Stimulated activated CD4-positive, alpha-beta T cell treated with anti-CD3 and anti-CD28 coated beads, Interleukin-15, amount 100 ng/mL, for 48 hours (primary cell): Measurements from ENCODE around the gene SLC35D1.
"Not testable (repeated sequence)": the region's sequence is repeated elsewhere in the genome, so short reads cannot be mapped to it uniquely, and the experiment has no call there.

Source experiments
- DNase-seq, 2 donors: peaks; one replicate each; pipeline ENCODE4 v3.0.0-alpha.2; 2020; ENCODE audit warnings: low read depth in 2 of 2

Gene SLC35D1

DNA sequence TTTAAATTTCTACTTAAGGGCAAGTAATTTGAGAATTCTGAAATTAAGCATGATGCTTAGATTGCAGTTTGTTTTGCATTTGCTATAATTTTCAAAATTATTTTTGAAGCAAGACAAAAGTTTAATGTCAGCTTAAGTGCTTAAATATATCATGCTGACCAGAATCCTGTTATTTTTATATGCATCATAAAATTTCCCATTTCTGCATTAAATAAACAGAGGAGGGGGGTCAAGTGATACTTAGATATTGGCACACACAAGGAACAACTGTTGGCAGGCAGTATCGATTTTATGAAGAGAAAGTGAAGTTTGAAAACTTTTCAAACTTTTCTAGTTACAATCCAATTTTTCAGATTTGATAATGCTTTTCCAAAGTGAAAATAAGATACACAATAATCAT lies 68.1 kb downstream of the SLC35D1 start:
- DNase-seq: no peak

DNA sequence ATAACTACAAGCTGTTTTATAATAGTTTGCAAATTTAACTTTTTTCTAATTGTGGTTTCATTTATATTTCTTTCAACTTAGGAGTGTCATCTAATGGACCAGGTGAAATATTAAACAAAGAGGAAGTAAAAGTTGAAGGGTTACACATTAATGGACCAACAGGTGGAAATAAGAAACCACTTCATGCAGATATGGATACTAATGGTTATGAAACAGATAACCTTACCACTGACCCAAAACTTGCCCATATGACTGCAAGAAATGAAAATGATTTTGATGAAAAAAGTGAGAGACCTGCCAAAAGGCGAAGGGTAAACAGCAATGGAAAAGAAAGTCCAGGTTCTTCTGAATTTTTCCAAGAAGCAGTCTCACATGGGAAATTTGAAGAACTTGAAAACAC lies 69.5 kb downstream of the SLC35D1 start:
- DNase-seq: no peak

DNA sequence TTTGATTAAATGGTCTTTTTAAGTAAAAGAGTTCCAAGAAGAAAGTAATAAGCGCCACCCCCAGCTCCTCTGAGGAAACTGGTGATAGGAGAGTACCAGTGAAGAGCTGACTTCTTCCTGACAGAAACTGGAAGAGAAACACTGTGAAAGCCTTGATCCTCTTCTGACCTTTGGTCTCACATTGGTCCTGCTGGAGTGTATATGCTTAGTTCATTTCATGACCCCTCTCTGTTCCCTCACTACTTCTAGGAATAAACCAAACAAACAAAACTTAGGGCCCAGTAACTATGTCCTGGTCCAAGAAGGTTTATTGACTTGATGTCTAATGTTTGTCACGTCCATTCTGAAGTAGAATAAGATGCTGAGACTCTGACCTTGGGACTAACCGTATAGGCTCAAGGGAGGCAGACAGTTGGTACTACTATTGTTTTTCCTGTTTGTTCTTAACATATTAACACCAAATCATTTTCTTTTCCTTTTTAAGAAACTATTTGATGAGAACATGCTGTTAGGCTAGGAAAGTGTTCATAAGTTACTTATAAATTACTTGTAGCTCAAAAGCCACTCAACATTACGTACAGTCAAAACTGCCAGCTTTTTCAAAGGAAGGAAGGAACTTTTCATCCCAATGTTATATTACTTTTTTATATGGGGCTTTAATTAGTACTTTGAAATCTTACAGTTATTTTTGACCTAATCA lies 71.2 kb downstream of the SLC35D1 start:
- no peak for DNase-seq

DNA sequence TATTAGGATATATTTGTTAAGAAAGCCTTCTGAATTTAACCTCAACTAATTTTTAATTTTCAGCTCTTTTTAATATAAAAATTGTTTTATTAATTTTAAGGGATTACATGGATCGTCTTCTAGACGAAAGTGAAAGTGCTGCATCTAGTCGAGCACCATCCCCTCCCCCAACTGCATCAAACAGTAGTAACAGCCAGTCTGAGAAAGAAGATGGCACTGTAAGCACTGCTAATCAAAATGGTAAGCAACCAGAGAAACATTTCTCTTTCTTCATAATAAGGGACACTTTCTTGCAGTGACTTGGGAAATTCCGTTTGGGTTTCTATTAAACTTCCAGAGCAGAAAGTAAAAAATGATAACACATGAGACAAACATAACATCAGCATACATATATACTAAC lies 72.3 kb downstream of the SLC35D1 start:
- DNase-seq: no peak

DNA sequence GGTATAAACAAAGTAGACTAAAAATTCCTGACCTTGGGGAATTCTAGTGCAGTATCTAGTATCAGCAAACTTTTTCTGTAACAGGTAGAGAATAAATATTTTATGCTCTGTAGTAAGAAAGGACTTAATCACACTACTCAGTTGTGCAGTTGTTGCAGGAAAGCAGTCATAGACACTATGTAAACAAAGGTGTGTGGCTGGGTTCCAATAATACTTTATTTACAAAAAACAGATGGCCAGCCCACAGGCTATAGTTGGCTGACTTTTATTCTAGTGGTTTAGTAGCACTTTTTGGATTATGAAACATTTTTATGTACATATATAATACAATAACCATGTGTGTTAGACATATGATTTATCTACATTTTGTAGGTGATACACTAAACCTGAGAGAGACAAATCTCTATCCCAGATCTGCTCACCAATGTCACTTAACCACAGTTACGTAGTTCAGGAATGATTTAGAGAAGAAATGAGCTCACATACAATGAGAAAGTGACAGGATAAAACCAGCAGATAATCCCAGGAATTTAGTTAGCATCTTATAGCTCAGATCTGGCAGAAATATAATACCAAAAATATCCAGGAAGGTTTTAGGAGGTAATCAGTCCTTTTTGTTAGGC lies 73.1 kb downstream of the SLC35D1 start:
- DNase-seq: no peak

DNA sequence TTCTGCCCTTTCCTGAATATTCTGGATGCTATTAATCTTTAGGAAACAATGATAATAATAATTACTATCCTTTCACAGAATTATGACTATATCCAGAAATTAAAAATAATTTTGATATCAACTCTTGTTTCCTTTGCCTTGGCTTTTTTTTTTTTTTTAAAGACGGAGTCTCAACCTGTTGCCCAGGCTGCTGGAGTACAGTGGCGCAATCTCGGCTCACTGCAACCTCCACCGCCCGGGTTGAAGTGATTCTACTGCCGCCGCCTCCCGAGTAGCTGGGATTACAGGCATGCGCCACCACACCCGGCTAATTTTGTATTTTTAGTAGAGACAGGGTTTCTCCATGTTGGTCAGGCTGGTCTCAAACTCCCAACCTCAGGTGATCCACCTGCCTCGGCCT lies 74.3 kb downstream of the SLC35D1 start:
- not testable (repeated sequence) for DNase-seq

DNA sequence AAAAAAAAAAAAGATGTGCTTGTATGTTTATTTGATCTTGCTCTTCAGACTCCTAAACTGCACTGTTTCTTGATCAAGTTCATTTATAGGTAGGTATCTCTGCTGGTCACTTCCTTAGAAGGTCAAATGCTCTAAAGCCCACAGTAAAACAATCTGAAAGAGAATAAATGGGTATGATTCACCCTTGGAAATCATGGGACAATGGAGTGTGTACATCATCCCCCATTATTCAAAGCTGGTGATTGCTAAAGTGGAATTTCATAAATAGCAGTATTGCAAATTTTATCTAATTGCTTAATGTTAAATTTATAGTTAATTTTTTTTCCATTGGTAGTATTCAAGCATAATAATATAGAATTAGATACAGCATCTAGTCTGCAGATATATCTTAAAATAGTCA lies 75.7 kb downstream of the SLC35D1 start:
- DNase-seq: no peak

DNA sequence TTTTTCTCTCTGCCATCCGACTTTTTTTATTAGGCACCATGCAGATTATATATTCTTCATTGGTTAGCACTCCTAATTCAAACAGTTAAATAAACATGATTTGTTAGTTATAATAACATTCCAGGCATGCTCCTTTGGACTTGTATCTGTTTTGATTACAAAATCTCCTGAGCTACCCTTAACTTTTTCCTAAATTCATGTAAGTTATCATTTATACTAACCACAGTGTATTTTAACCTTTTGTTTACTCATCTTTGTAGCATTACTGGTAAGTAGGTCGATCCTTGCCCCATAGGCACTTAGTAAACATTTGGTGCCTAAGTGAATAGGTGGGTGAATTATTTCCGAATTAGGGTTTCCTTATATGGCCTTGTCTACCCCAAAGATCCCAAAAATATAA lies 85.4 kb downstream of the SLC35D1 start:
- no peak for DNase-seq

DNA sequence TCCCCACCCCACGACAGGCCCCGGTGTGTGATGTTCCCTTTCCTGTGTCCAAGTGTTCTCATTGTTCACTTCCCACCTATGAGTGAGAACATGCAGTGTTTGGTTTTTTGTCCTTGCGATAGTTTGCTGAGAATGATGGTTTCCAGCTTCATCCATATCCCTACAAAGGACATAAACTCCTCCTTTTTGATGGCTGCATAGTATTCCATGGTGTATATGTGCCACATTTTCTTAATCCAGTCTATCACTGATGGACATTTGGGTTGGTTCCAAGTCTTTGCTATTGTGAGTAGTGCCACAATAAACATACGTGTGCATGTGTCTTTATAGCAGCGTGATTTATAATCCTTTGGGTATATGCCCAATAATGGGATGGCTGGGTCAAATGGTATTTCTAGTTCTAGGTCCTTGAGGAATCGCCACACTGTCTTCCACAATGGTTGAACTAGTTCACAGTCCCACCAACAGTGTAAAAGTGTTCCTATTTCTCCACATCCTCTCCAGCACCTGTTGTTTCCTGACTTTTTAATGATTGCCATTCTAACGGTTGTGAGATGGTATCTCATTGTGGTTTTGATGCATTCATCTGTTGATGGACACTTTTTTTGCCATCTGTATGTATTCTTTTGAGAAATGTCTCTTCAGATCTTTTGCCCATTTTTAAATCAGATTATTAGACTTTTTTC lies 87.6 kb downstream of the SLC35D1 start:
- not testable (repeated sequence) for DNase-seq

DNA sequence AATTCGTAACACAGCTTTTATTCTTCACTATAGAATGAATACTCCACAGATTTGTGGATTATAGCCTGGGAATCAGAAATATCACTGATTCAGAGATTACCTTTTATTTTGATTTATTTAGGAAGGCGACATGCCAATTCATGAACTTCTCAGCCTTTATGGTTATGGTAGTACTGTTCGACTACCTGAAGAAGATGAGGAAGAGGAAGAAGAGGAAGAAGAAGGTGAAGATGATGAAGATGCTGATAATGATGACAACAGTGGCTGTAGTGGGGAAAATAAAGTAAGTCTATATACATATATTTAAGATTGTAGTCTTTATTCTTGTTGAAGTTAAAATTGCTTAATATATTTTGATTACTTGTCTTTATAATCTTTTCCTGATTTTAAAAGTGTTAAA lies 96.0 kb downstream of the SLC35D1 start:
- DNase-seq: no peak

DNA sequence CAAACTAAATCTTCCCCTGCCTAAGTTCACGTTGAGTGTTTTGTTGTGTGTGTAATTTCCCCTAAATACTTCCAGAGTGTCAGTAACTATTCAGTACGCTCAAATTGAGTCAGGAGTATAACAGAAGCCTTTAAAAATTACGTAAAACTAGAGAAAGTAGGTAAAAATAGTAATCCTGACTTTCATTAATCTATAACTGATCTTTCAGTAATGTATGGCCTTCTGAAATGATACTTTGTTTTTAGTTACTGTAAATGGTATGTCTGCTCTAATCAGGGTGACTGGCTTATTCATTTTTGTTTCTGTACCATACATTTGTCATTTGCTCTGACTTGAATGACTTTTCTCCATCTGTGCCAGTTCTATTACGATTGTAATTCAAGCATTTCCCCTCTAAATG lies 99.7 kb downstream of the SLC35D1 start:
- DNase-seq: no peak

DNA sequence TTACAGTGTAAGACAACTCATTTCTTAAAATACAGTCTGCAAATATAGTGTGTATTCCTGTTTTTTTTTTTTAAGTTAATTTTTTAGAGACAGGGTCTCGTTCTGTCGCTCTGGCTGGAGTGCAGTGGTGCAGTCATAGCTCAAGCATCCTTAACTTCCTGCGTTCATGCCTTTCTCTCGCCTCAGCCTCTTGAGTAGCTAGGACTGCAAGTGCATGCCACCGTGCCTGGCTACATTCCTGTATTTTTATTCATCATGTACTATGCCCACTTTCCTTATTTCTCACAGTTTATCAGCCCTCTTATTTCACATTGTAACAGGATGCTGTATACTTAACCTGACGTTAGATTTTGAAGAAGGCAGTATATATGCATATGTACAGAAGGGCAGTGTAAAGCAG lies 102.4 kb downstream of the SLC35D1 start:
- no peak for DNase-seq
